ENCODE data around the gene MAP1B.

The MAP1B gene

GRCh38 chr5:72251386-72251785 is 144.1 kb downstream of the MAP1B start:
- DNase-seq (ENCODE audit: low read depth in 2 of 2) = no peak

GRCh38 chr5:72252008-72252407 is 144.7 kb downstream of the MAP1B start:
- DNase-seq (ENCODE audit: low read depth in 2 of 2) = no peak

GRCh38 chr5:72252574-72253155 is 145.4 kb downstream of the MAP1B start:
- DNase-seq (ENCODE audit: low read depth in 2 of 2) = no peak

GRCh38 chr5:72255237-72255636 is 148.0 kb downstream of the MAP1B start:
- DNase-seq (ENCODE audit: low read depth in 2 of 2) = no peak

- DNase-seq (ENCODE audit: low read depth in 2 of 2) = no peak
Observed at GRCh38 chr5:72255670-72256069, 148.4 kb downstream of the MAP1B start.

- DNase-seq (ENCODE audit: low read depth in 2 of 2) = no peak
Observed at GRCh38 chr5:72256536-72256935, 149.3 kb downstream of the MAP1B start.
